Measurements from ENCODE around the gene CNIH4. TPM values are rescaled to one million over a fixed set of nuclear protein-coding genes. Genes with fewer than 3 reads are reported as not detected.

Gene CNIH4
- total and polyA plus RNA-seq, 12 donors = 24.4 to 86.7 (median 29.2) TPM

GRCh38 chr1:224405604-224405970 is 48.9 kb downstream of the CNIH4 start:
- intact Hi-C loops (cut with DNase I) = no loop called here
- no peak for ATAC-seq
- WGBS, 2 donors = 90% methylated on average over 2 of the region's 2 CpGs
- TF ChIP-seq, protein P1, sequence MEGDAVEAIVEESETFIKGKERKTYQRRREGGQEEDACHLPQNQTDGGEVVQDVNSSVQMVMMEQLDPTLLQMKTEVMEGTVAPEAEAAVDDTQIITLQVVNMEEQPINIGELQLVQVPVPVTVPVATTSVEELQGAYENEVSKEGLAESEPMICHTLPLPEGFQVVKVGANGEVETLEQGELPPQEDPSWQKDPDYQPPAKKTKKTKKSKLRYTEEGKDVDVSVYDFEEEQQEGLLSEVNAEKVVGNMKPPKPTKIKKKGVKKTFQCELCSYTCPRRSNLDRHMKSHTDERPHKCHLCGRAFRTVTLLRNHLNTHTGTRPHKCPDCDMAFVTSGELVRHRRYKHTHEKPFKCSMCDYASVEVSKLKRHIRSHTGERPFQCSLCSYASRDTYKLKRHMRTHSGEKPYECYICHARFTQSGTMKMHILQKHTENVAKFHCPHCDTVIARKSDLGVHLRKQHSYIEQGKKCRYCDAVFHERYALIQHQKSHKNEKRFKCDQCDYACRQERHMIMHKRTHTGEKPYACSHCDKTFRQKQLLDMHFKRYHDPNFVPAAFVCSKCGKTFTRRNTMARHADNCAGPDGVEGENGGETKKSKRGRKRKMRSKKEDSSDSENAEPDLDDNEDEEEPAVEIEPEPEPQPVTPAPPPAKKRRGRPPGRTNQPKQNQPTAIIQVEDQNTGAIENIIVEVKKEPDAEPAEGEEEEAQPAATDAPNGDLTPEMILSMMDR (IDR thresholded peaks at IDR 0.05) = no peak
- DNase-seq = no peak
- Histone ChIP-seq H3K9me3 (no peaks in the 10 kb centered on the region), H3K36me3 (peaks cover 0 to 100% (median 67%) of the 10 kb centered on the region in 9 donors), H3K4me3 (no peak overlapping the region), H3K27me3 (no peaks in the 10 kb centered on the region), H3K4me1 (peaks cover 0 to 6% (median 0%) of the 10 kb centered on the region in 9 donors), H3K27ac (no peak overlapping the region)

GRCh38 chr1:224406216-224406615 is 49.5 kb downstream of the CNIH4 start:
- Histone ChIP-seq H3K4me3 (no peak overlapping the region), H3K9me3 (no peaks in the 10 kb centered on the region), H3K27me3 (no peaks in the 10 kb centered on the region), H3K36me3 (peaks cover 0 to 100% (median 64%) of the 10 kb centered on the region in 9 donors), H3K27ac (no peak overlapping the region), H3K4me1 (peaks cover 0 to 6% (median 0%) of the 10 kb centered on the region in 9 donors)
- TF ChIP-seq, protein P1 (IDR thresholded peaks at IDR 0.05) = no peak
- intact Hi-C loops (cut with DNase I) = no loop called here
- no peak for DNase-seq
- no peak for ATAC-seq

GRCh38 chr1:224407571-224408293 is 51.1 kb downstream of the CNIH4 start:
- DNase-seq (no peak), ATAC-seq (no peak)
- H3K27me3 ChIP-seq = no peaks in the 10 kb centered on the region
- no peak overlapping the region for H3K4me3 ChIP-seq
- peaks cover 0 to 6% (median 0%) of the 10 kb centered on the region in 9 donors for H3K4me1 ChIP-seq
- TF ChIP-seq, protein P1 (IDR thresholded peaks at IDR 0.05) = no peak
- peaks cover 0 to 100% (median 63%) of the 10 kb centered on the region in 9 donors for H3K36me3 ChIP-seq
- intact Hi-C loops (cut with DNase I) = no loop called here
- no peak overlapping the region for H3K27ac ChIP-seq
- WGBS, 2 donors = 88 to 95% methylated on average over 7 of the region's 7 CpGs
- H3K9me3 ChIP-seq = no peaks in the 10 kb centered on the region

- TF ChIP-seq, protein P1 (IDR thresholded peaks at IDR 0.05) = no peak
- Histone ChIP-seq H3K27ac (no peak overlapping the region), H3K27me3 (no peaks in the 10 kb centered on the region), H3K36me3 (peaks cover 0 to 100% (median 63%) of the 10 kb centered on the region in 9 donors), H3K4me3 (no peak overlapping the region), H3K9me3 (no peaks in the 10 kb centered on the region), H3K4me1 (peaks cover 0 to 6% (median 0%) of the 10 kb centered on the region in 9 donors)
- 98% methylated on average over 1 of the region's 1 CpG for WGBS, 2 donors
- no peak for ATAC-seq
- intact Hi-C loops (cut with DNase I) = no loop called here
- no peak for DNase-seq
These were observed 51.6 kb downstream of the CNIH4 start for GRCh38 chr1:224408294-224408590.
